H1 (cell line): ENCODE measurements around the gene PSME4. TPM values are rescaled to one million over a fixed set of nuclear protein-coding genes. Genes with fewer than 3 reads are reported as not detected.

ENCODE experiments used
- CTCF ChIA-PET: fragments of 300-600 bp; sonication (Branson Sonifier 250); formaldehyde crosslinking; loops from one replicate; lab custom pipeline; 2021; ENCODE audit not compliant: partially characterized antibody; lab: Charles Lee
- POLR2A ChIA-PET: fragments of 300-600 bp; sonication (Branson Sonifier 250); formaldehyde crosslinking; loops from one replicate; lab custom pipeline; 2021; ENCODE audit warnings: inconsistent platforms; ENCODE audit not compliant: partially characterized antibody; lab: Charles Lee
- DNase-seq, 2 experiments: peaks; one replicate each; pipeline versions ENCODE4 v3.0.0 to v3.0.0-alpha.2; 2010 to 2022; ENCODE audit warnings: low spot score in 2 of 2, low read depth in 1 of 2, mixed read lengths in 1 of 2
- FAIRE-seq: peaks from 2 replicates; lab custom pipeline; 2011; peaks lifted over from hg19 to GRCh38; lab: Jason Lieb, UNC
- H2AFZ ChIP-seq: 2 replicates; pipeline ENCODE4 v1.8.1; 2012; ENCODE audit warnings: low read length, inconsistent platforms
- H2AK5ac ChIP-seq: 2 replicates; pipeline ENCODE4 v1.6.1; 2013; ENCODE audit warnings: low read depth, low read length
- H2BK120ac ChIP-seq: replicated peaks from 2 replicates; pipeline ENCODE3; 2013; ENCODE audit warnings: low read depth, low read length, inconsistent platforms
- H2BK12ac ChIP-seq: 2 replicates; pipeline ENCODE4 v1.6.1; 2013; ENCODE audit warnings: low read depth, low read length
- H2BK15ac ChIP-seq: 2 replicates; pipeline ENCODE4 v1.6.1; 2013; ENCODE audit warnings: low read length
- H2BK20ac ChIP-seq: 2 replicates; pipeline ENCODE4 v1.6.1; 2013; ENCODE audit warnings: low read length
- H2BK5ac ChIP-seq: 2 replicates; pipeline ENCODE4 v1.6.1; 2013; ENCODE audit warnings: low read depth, low read length
- H3K14ac ChIP-seq: 2 replicates; pipeline ENCODE4 v1.6.1; 2013; ENCODE audit warnings: inconsistent platforms; ENCODE audit not compliant: insufficient read length
- H3K18ac ChIP-seq: 2 replicates; pipeline ENCODE4 v1.6.1; 2013; ENCODE audit warnings: low read length; ENCODE audit errors: extremely low read depth
- H3K23ac ChIP-seq: 2 replicates; pipeline ENCODE4 v1.6.1; 2013; ENCODE audit warnings: inconsistent platforms; ENCODE audit not compliant: insufficient read length
- H3K23me2 ChIP-seq: 2 replicates; pipeline ENCODE4 v1.6.1; 2013; ENCODE audit warnings: low read depth, low read length
- H3K27ac ChIP-seq: 2 replicates; pipeline ENCODE4 v1.6.1; 2011; ENCODE audit warnings: low read depth, low read length, inconsistent platforms
- H3K27me3 ChIP-seq, 4 experiments: replicated peaks in 1 of 4; 1 replicate in 1 of 4; 2 replicates in 3 of 4; pipeline versions ENCODE4 v1.6.1 to v1.8.1; 2011 to 2013; ENCODE audit warnings: low read length in 3 of 4, mild to moderate bottlenecking in 3 of 4, inconsistent platforms in 2 of 4, mixed read lengths in 2 of 4, moderate library complexity in 1 of 4; ENCODE audit not compliant: control insufficient read depth in 3 of 4, insufficient read depth in 3 of 4; ENCODE audit errors: extremely low read depth in 1 of 4
- H3K36me3 ChIP-seq, 4 experiments: 2 replicates each; pipeline versions ENCODE4 v1.6.1 to v1.8.1; 2011 to 2013; ENCODE audit warnings: mild to moderate bottlenecking in 4 of 4, low read length in 3 of 4, moderate library complexity in 2 of 4, control low read depth in 1 of 4, inconsistent platforms in 1 of 4; ENCODE audit not compliant: insufficient read depth in 4 of 4, control insufficient read depth in 2 of 4
- H3K4ac ChIP-seq: replicated peaks from 2 replicates; pipeline ENCODE3; 2013; ENCODE audit warnings: low read length, low read depth, mixed read lengths, inconsistent platforms; ENCODE audit not compliant: insufficient read length
- H3K4me1 ChIP-seq, 4 experiments: replicated peaks in 1 of 4; 1 replicate in 1 of 4; 2 replicates in 3 of 4; pipeline versions ENCODE4 v1.6.1 to v1.8.1; 2011 to 2013; ENCODE audit warnings: low read length in 3 of 4, inconsistent platforms in 2 of 4, mixed read lengths in 1 of 4; ENCODE audit not compliant: insufficient read depth in 4 of 4, control insufficient read depth in 3 of 4
- H3K4me2 ChIP-seq, 2 experiments: 2 replicates each; pipeline versions ENCODE4 v1.6.1 to v1.8.1; 2011 to 2013; ENCODE audit warnings: low read depth in 2 of 2, low read length in 2 of 2, control low read depth in 1 of 2, inconsistent platforms in 1 of 2, mild to moderate bottlenecking in 1 of 2; ENCODE audit not compliant: insufficient read depth in 1 of 2
- H3K4me3 ChIP-seq, 4 experiments: fragments of 200-600, 300-600 bp in 1 of 4; sonication (generic), shearing (Covaris generic), sonication (Bioruptor Twin) in 1 of 4; 2 replicates each; pipeline versions ENCODE4 v1.5.1 to v1.8.1; 2011 to 2016; ENCODE audit warnings: low read length in 4 of 4, low read depth in 3 of 4, control low read depth in 2 of 4, inconsistent platforms in 2 of 4, mild to moderate bottlenecking in 2 of 4, mixed read lengths in 1 of 4, moderate library complexity in 1 of 4; ENCODE audit not compliant: insufficient read depth in 2 of 4; ENCODE audit errors: extremely low read depth in 1 of 4
- H3K56ac ChIP-seq: replicated peaks from 2 replicates; pipeline ENCODE3; 2013; ENCODE audit warnings: low read depth, mild to moderate bottlenecking, mixed read lengths, low read length, inconsistent platforms; ENCODE audit not compliant: insufficient read length
- H3K79me1 ChIP-seq: 2 replicates; pipeline ENCODE4 v1.6.1; 2013; ENCODE audit warnings: low read depth, low read length, control low read depth
- H3K79me2 ChIP-seq, 2 experiments: 2 replicates each; pipeline versions ENCODE4 v1.6.1 to v1.8.1; 2012 to 2013; ENCODE audit warnings: low read length in 2 of 2, mild to moderate bottlenecking in 2 of 2, inconsistent platforms in 1 of 2; ENCODE audit not compliant: insufficient read depth in 2 of 2, control insufficient read depth in 1 of 2
- H3K9ac ChIP-seq, 4 experiments: replicated peaks in 1 of 4; 1 replicate in 1 of 4; 2 replicates in 3 of 4; pipeline versions ENCODE4 v1.6.1 to v1.8.1; 2011 to 2013; ENCODE audit warnings: low read depth in 3 of 4, low read length in 3 of 4, control low read depth in 2 of 4, mild to moderate bottlenecking in 2 of 4, moderate library complexity in 2 of 4, inconsistent platforms in 1 of 4; ENCODE audit errors: extremely low read depth in 1 of 4
- H3K9me3 ChIP-seq, 2 experiments: 2 replicates each; pipeline versions ENCODE4 v1.6.1 to v1.8.1; 2012 to 2013; ENCODE audit warnings: mild to moderate bottlenecking in 2 of 2, moderate library complexity in 2 of 2, control low read depth in 1 of 2, inconsistent platforms in 1 of 2, low read depth in 1 of 2, low read length in 1 of 2, mixed read lengths in 1 of 2; ENCODE audit not compliant: insufficient read depth in 2 of 2
- H4K20me1 ChIP-seq, 2 experiments: replicated peaks in 1 of 2; 2 replicates each; pipeline versions ENCODE3 to v1.8.1; 2011 to 2013; ENCODE audit warnings: inconsistent platforms in 2 of 2, low read length in 2 of 2, mild to moderate bottlenecking in 1 of 2; ENCODE audit not compliant: insufficient read depth in 2 of 2, control insufficient read depth in 1 of 2
- H4K5ac ChIP-seq: 2 replicates; pipeline ENCODE4 v1.6.1; 2013; ENCODE audit warnings: low read length, low read depth, mixed read lengths, inconsistent platforms; ENCODE audit not compliant: insufficient read length
- H4K8ac ChIP-seq: 2 replicates; pipeline ENCODE4 v1.8.0; 2013; ENCODE audit warnings: mild to moderate bottlenecking, moderate library complexity, low read length, inconsistent platforms; ENCODE audit not compliant: insufficient read depth; ENCODE audit errors: extremely low read depth
- H4K91ac ChIP-seq: replicated peaks from 2 replicates; pipeline ENCODE3; 2013; ENCODE audit warnings: low read length, mixed read lengths, inconsistent platforms; ENCODE audit not compliant: insufficient read length
- CREB1 ChIP-seq: IDR thresholded peaks from 2 replicates; pipeline ENCODE4 v1.6.1; 2012; ENCODE audit warnings: inconsistent platforms
- E2F6 ChIP-seq: IDR thresholded peaks from 2 replicates; pipeline ENCODE4 v1.6.1; 2012; ENCODE audit warnings: inconsistent platforms
- EGR1 ChIP-seq: IDR thresholded peaks from 2 replicates; pipeline ENCODE4 v1.6.1; 2011; ENCODE audit warnings: low read depth, low read length, borderline replicate concordance
- EP300 ChIP-seq, 2 experiments: IDR thresholded peaks; 1 replicate in 1 of 2; 2 replicates in 1 of 2; pipeline ENCODE4 v1.6.1; 2011 to 2012; ENCODE audit warnings: low read depth in 2 of 2, low read length in 2 of 2, mild to moderate bottlenecking in 2 of 2, borderline replicate concordance in 1 of 2, inconsistent platforms in 1 of 2, moderate library complexity in 1 of 2
- HDAC2 ChIP-seq, 2 experiments: fragments of 300-600 bp in 1 of 2; sonication (generic) in 1 of 2; IDR thresholded peaks; 2 replicates each; pipeline ENCODE4 v1.6.1; 2011 to 2012; ENCODE audit warnings: low read depth in 2 of 2, low read length in 2 of 2, mild to moderate bottlenecking in 2 of 2, moderate library complexity in 2 of 2, borderline replicate concordance in 1 of 2, inconsistent platforms in 1 of 2
- HDAC6 ChIP-seq: IDR thresholded peaks from one replicate; pipeline ENCODE4 v1.7.1; 2012; ENCODE audit warnings: low read depth, mild to moderate bottlenecking, inconsistent platforms, low read length, moderate library complexity
- TCF12 ChIP-seq: IDR thresholded peaks from 2 replicates; pipeline ENCODE4 v1.6.1; 2011; ENCODE audit warnings: low read depth, mild to moderate bottlenecking, low read length
- WGBS, 2 experiments: shearing (Covaris generic) in 1 of 2; methylation state at CpG; one replicate each; pipeline versions ENCODE4 v1.1.6 to v1.1.7; 2013 to 2015; ENCODE audit warnings: low lambda C conversion rate in 2 of 2, mixed read lengths in 2 of 2, inconsistent platforms in 1 of 2, low coverage in 1 of 2, missing lambda C conversion rate in 1 of 2; ENCODE audit not compliant: insufficient replicate concordance in 2 of 2, insufficient coverage in 1 of 2, insufficient read length in 1 of 2; ENCODE audit errors: extremely low coverage in 1 of 2, missing lambda C conversion rate in 1 of 2; 5-methylcytosine and 5-hydroxymethylcytosine counted together
- long read RNA-seq, 2 experiments: library from RNA in 1 of 2; library from capped mRNA in 1 of 2; stranded (forward); transcript quantifications; one replicate each; pipeline ENCODE4 v2.0.0, GENCODE V29; 2021; ENCODE audit warnings: inconsistent platforms in 1 of 2
- polyA minus RNA-seq, 3 experiments: library from RNA; depleted of rRNA, polyadenylated mRNA; stranded (reverse); fragments of >200 nt; gene quantifications; 1 replicate in 2 of 3; 2 replicates in 1 of 3; pipeline ENCODE4 v1.2.3, GENCODE V29; 2011
- polyA plus RNA-seq, 7 experiments: library from polyadenylated mRNA; depleted of rRNA in 3 of 7; stranded (reverse) in 5 of 7; unstranded in 2 of 7; fragments of >200 nt in 5 of 7; fragments of 200-250 nt in 2 of 7; gene quantifications; 1 replicate in 5 of 7; 2 replicates in 1 of 7; 4 replicates in 1 of 7; pipeline versions ENCODE4 v1.2.1 to v1.2.3, GENCODE V29; 2011 to 2013; ENCODE audit warnings: missing spikeins in 2 of 7, mixed read lengths in 2 of 7
- total RNA-seq: library from RNA; stranded (reverse); fragmentation: NEBNext Ultra II Directional; extraction: Animal tissue kit (Norgen Biotek cat#: 25700); gene quantifications from 2 replicates; pipeline ENCODE4 v1.2.1, GENCODE V29; 2021

Gene PSME4
- total RNA-seq (104 and 116 TPM in 2 replicates), polyA plus RNA-seq (2011; rRNA removed) (21.5 and 42.2 TPM in 2 replicates), polyA minus RNA-seq (2011; rRNA and poly(A)+ RNA removed) (106 and 141 TPM in 2 replicates)
- 34.5 TPM for polyA plus RNA-seq (2011; cell fraction: cytosol; rRNA removed)
- 20.9 TPM for polyA plus RNA-seq (2011; cell fraction: nucleus; rRNA removed)
- polyA plus RNA-seq (2012, experiment 1 of 2), result 56.0 to 83.0 TPM (median 66.7 TPM) in 4 replicates
- polyA plus RNA-seq (2012, experiment 2 of 2), result 5.5 TPM
- polyA plus RNA-seq (2013, experiment 1 of 2), result 46.7 TPM
- polyA plus RNA-seq (2013, experiment 2 of 2), result 48.3 TPM
- 45.9 TPM for polyA minus RNA-seq (2011; cell fraction: cytosol; rRNA and poly(A)+ RNA removed)
- 77.7 TPM for polyA minus RNA-seq (2011; cell fraction: nucleus; rRNA and poly(A)+ RNA removed)
- long read RNA-seq, experiment 1, full-length matches to known transcripts, result 3 of 72 reads
- long read RNA-seq, experiment 1, partial matches to known transcripts, result 47 of 72 reads
- long read RNA-seq, experiment 1, other reads (novel, unspliced or antisense), result 22 of 72 reads
- long read RNA-seq, experiment 2, partial matches to known transcripts, result 1 of 1 reads
- long read RNA-seq, experiment 2, other reads (novel, unspliced or antisense), result 0 of 1 reads

- H2BK20ac ChIP-seq, result no peak within 1 kb of the TSS
- peak within 1 kb of the TSS; percentile 36 for H2BK5ac ChIP-seq
- peak within 1 kb of the TSS; percentile 78 for H3K18ac ChIP-seq
- H3K4me2 ChIP-seq, result peak within 1 kb of the TSS; percentile 74 to 91
- ChIA-PET POLR2A (interaction anchor here (0.6 to 3.4 kb wide), 21 partner anchors 9 to 1078 kb away, joined by 3 to 25 read pairs (median 4); partner anchors contain the start of genes ASB3 and ERLEC1), CTCF (interaction anchor here (1.5 kb wide), 1 partner anchor 108 kb away, joined by 3 read pairs; no protein-coding TSS in a partner anchor)
- H2BK15ac ChIP-seq, result no peak within 1 kb of the TSS
- peak within 1 kb of the TSS; percentile 25 for H4K91ac ChIP-seq
- no peak within 1 kb of the TSS for H3K23ac ChIP-seq
- peak within 1 kb of the TSS; percentile 84 for H3K56ac ChIP-seq
- H3K9me3 ChIP-seq, result no peaks in the 10 kb centered on the region
- H3K36me3 ChIP-seq, result peaks cover 0 to 7% (median 0%) of the 10 kb centered on the region in 4 experiments; a peak in 1 of 8 replicates
- H3K79me2 ChIP-seq, result peaks cover 32 to 50% of the 10 kb centered on the region in 2 experiments
- H3K9ac ChIP-seq, result peak within 1 kb of the TSS; percentile 78 to 93 (median 87)
- H3K4me1 ChIP-seq, result peaks cover 0 to 3% (median under 1%) of the 10 kb centered on the region in 4 experiments; a peak in 3 of 7 replicates
- no peak within 1 kb of the TSS for H2BK120ac ChIP-seq
- peak within 1 kb of the TSS; percentile 44 for H3K4ac ChIP-seq
- 3% methylated on average over 50 of the region's 81 CpGs; no CpG with 5 or more reads in 1 of the 2 experiments for WGBS, 2 experiments
- FAIRE-seq, result no peak
- peak within 1 kb of the TSS; percentile 94 to 97 (median 96) for H3K4me3 ChIP-seq
- H2AK5ac ChIP-seq, result no peak within 1 kb of the TSS
- H3K27ac ChIP-seq, result peak within 1 kb of the TSS; percentile 78
- H3K14ac ChIP-seq, result no peak within 1 kb of the TSS
- no peaks in the 10 kb centered on the region for H3K27me3 ChIP-seq
- H2AFZ ChIP-seq, result no peak within 1 kb of the TSS
- peaks cover 8% of the 10 kb centered on the region in 2 experiments for H4K20me1 ChIP-seq
- peaks cover 5% of the 10 kb centered on the region for H3K23me2 ChIP-seq
- no peaks in the 10 kb centered on the region for H3K79me1 ChIP-seq
- no peak within 1 kb of the TSS for H2BK12ac ChIP-seq
- peak; percentile 76 to 96 for DNase-seq
- H4K8ac ChIP-seq, result peak within 1 kb of the TSS; percentile 96
- peak within 1 kb of the TSS; percentile 95 for H4K5ac ChIP-seq
- TF ChIP-seq TCF12 (peak; percentile 40; the same call in 1 of the 2 replicates), HDAC2 (IDR thresholded peaks at IDR 0.05; ENCODE audit: borderline replicate concordance in 1 of 2, low read depth in 2 of 2, low read length in 2 of 2) (peak in 1 of 2 experiments; percentile 37; a peak in 1 of 4 replicates), EP300 (IDR thresholded peaks at IDR 0.05; ENCODE audit: borderline replicate concordance in 1 of 2, low read depth in 2 of 2, low read length in 2 of 2) (no peak), HDAC6 (no peak), EGR1 (no peak), E2F6 (peak; percentile 81), CREB1 (peak; percentile 67)
Measured at GRCh38 chr2:53970724-53971602, at the start of gene PSME4. Gene PSME4, minus strand, starts transcription at chr2:53970993. Its CDS starts 209 bp downstream, at chr2:53970784.
